ENCODE data around the gene PA2G4.
"Not testable (repeated sequence)": the region's sequence is repeated elsewhere in the genome, so short reads cannot be mapped to it uniquely, and the experiment has no call there.

The PA2G4 gene

DNA sequence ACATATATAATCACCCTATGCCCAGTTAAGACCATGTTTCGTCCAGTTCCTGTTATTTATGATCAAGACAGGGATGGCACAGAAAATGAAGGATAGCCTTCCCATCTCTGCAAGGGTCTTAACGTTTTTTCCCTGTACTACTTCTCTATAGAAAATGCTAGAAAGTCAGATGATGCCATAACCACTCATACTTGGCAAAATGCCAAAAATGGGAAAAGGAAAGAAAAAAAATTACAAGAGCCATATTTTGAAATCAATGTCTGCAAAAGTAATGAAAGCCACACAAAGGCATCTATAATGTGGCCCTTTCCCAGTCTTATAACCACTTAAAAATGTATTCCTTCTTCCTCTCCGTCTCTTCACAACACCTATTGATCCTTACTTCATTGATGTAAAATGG, 46.2 kb downstream of the PA2G4 start:
- H3K9ac ChIP-seq (ENCODE audit: low read length in 5 of 5): no peak overlapping the region
- H3K4me1 ChIP-seq (ENCODE audit: control insufficient read depth in 5 of 5, insufficient read depth in 5 of 5, low read length in 5 of 5): peaks cover 6 to 46% (median 41%) of the 10 kb centered on the region in 5 donors
- H3K9me3 ChIP-seq (ENCODE audit: control insufficient read depth in 5 of 5, low read length in 5 of 5): no peaks in the 10 kb centered on the region
- peak overlapping the region; percentile 92 for H3K27ac ChIP-seq (ENCODE audit: low read depth, low read length)
- H3K36me3 ChIP-seq (ENCODE audit: control insufficient read depth in 5 of 5, insufficient read depth in 5 of 5, low read length in 5 of 5): no peaks in the 10 kb centered on the region
- no peaks in the 10 kb centered on the region for H3K27me3 ChIP-seq (ENCODE audit: control insufficient read depth in 5 of 5, insufficient read depth in 4 of 5, low read length in 5 of 5)
- no peak overlapping the region for H3K4me3 ChIP-seq (ENCODE audit: low read depth in 1 of 5, low read length in 5 of 5)

GRCh38 chr12:56151672-56152131, 47.3 kb downstream of the PA2G4 start:
- no peaks in the 10 kb centered on the region for H3K27me3 ChIP-seq (ENCODE audit: control insufficient read depth in 5 of 5, insufficient read depth in 4 of 5, low read length in 5 of 5)
- no peaks in the 10 kb centered on the region for H3K36me3 ChIP-seq (ENCODE audit: control insufficient read depth in 5 of 5, insufficient read depth in 5 of 5, low read length in 5 of 5)
- H3K9ac ChIP-seq (ENCODE audit: low read length in 5 of 5): peak overlapping the region; percentile 73 to 79 (median 78)
- peak overlapping the region; percentile 53 to 82 (median 74) for H3K4me3 ChIP-seq (ENCODE audit: low read depth in 1 of 5, low read length in 5 of 5)
- peaks cover 6 to 39% (median 33%) of the 10 kb centered on the region in 5 donors for H3K4me1 ChIP-seq (ENCODE audit: control insufficient read depth in 5 of 5, insufficient read depth in 5 of 5, low read length in 5 of 5)
- peak overlapping the region; percentile 92 for H3K27ac ChIP-seq (ENCODE audit: low read depth, low read length)
- no peaks in the 10 kb centered on the region for H3K9me3 ChIP-seq (ENCODE audit: control insufficient read depth in 5 of 5, low read length in 5 of 5)

DNA sequence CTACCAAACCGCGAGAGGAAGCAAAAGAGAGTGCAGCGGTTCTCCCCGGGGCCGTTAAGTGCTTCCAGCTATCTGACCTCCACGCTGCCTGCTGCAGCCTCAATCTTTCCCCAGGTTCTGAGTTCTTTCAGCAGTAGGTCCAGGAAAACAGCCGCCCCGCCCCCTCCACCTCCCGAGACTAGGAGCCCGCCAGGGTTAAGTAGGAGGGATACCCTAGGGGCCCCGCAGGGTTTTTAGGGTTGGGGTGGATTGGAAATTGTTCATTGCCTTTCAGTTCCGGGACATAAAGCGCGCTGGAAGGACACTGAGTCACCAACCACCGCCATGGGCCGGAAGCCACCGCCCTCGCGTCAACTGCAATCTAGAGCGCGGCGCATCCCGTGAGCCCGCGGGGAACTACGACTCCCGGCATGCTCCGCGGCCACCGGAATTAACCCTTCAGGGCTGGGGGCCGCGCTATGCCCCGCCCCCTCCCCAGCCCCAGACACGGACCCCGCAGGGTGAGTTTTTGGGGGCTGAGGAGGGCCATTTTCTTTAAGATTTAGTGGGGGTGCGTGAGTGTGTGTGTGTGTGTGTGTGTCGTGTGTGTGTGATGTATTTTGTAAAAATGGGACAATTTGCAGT, 47.9 kb downstream of the PA2G4 start, which contains the start of gene MYL6B:
TSS of gene MYL6B (plus strand) at position 456 of the 624 bp plus-strand sequence. CDS start 1,332 bp downstream, outside the sequence.
- H3K27me3 ChIP-seq (ENCODE audit: control insufficient read depth in 5 of 5, insufficient read depth in 4 of 5, low read length in 5 of 5): no peaks in the 10 kb centered on the region
- H3K9ac ChIP-seq (ENCODE audit: low read length in 5 of 5): peak within 1 kb of the TSS; percentile 73 to 79 (median 78)
- H3K36me3 ChIP-seq (ENCODE audit: control insufficient read depth in 5 of 5, insufficient read depth in 5 of 5, low read length in 5 of 5): no peaks in the 10 kb centered on the region
- peak within 1 kb of the TSS; percentile 92 for H3K27ac ChIP-seq (ENCODE audit: low read depth, low read length)
- peak within 1 kb of the TSS; percentile 53 to 83 (median 74) for H3K4me3 ChIP-seq (ENCODE audit: low read depth in 1 of 5, low read length in 5 of 5)
- no peaks in the 10 kb centered on the region for H3K9me3 ChIP-seq (ENCODE audit: control insufficient read depth in 5 of 5, low read length in 5 of 5)
- H3K4me1 ChIP-seq (ENCODE audit: control insufficient read depth in 5 of 5, insufficient read depth in 5 of 5, low read length in 5 of 5): peaks cover 3 to 38% (median 33%) of the 10 kb centered on the region in 5 donors

GRCh38 chr12:56152756-56153677, 48.7 kb downstream of the PA2G4 start:
- peak overlapping the region; percentile 92 for H3K27ac ChIP-seq (ENCODE audit: low read depth, low read length)
- peaks cover 3 to 38% (median 33%) of the 10 kb centered on the region in 5 donors for H3K4me1 ChIP-seq (ENCODE audit: control insufficient read depth in 5 of 5, insufficient read depth in 5 of 5, low read length in 5 of 5)
- peak overlapping the region; percentile 53 to 83 (median 74) for H3K4me3 ChIP-seq (ENCODE audit: low read depth in 1 of 5, low read length in 5 of 5)
- H3K9ac ChIP-seq (ENCODE audit: low read length in 5 of 5): peak overlapping the region; percentile 33 to 78 (median 71)
- H3K9me3 ChIP-seq (ENCODE audit: control insufficient read depth in 5 of 5, low read length in 5 of 5): no peaks in the 10 kb centered on the region
- no peaks in the 10 kb centered on the region for H3K27me3 ChIP-seq (ENCODE audit: control insufficient read depth in 5 of 5, insufficient read depth in 4 of 5, low read length in 5 of 5)
- no peaks in the 10 kb centered on the region for H3K36me3 ChIP-seq (ENCODE audit: control insufficient read depth in 5 of 5, insufficient read depth in 5 of 5, low read length in 5 of 5)

- Histone ChIP-seq H3K27ac (ENCODE audit: low read depth, low read length) (no peak overlapping the region), H3K4me1 (ENCODE audit: control insufficient read depth in 5 of 5, insufficient read depth in 5 of 5, low read length in 5 of 5) (peaks cover 3 to 38% (median 34%) of the 10 kb centered on the region in 5 donors), H3K9me3 (ENCODE audit: control insufficient read depth in 5 of 5, low read length in 5 of 5) (no peaks in the 10 kb centered on the region), H3K36me3 (ENCODE audit: control insufficient read depth in 5 of 5, insufficient read depth in 5 of 5, low read length in 5 of 5) (no peaks in the 10 kb centered on the region), H3K27me3 (ENCODE audit: control insufficient read depth in 5 of 5, insufficient read depth in 4 of 5, low read length in 5 of 5) (no peaks in the 10 kb centered on the region), H3K9ac (ENCODE audit: low read length in 5 of 5) (peak overlapping the region in 1 of 5 donors; percentile 33), H3K4me3 (ENCODE audit: low read depth in 1 of 5, low read length in 5 of 5) (no peak overlapping the region)
Measured at GRCh38 chr12:56153678-56154065, 49.3 kb downstream of the PA2G4 start.

GRCh38 chr12:56154246-56154771, 50.0 kb downstream of the PA2G4 start:
- no peaks in the 10 kb centered on the region for H3K9me3 ChIP-seq (ENCODE audit: control insufficient read depth in 5 of 5, low read length in 5 of 5)
- peaks cover 3 to 44% (median 38%) of the 10 kb centered on the region in 5 donors for H3K4me1 ChIP-seq (ENCODE audit: control insufficient read depth in 5 of 5, insufficient read depth in 5 of 5, low read length in 5 of 5)
- no peak overlapping the region for H3K4me3 ChIP-seq (ENCODE audit: low read depth in 1 of 5, low read length in 5 of 5)
- H3K27ac ChIP-seq (ENCODE audit: low read depth, low read length): no peak overlapping the region
- no peak overlapping the region for H3K9ac ChIP-seq (ENCODE audit: low read length in 5 of 5)
- no peaks in the 10 kb centered on the region for H3K36me3 ChIP-seq (ENCODE audit: control insufficient read depth in 5 of 5, insufficient read depth in 5 of 5, low read length in 5 of 5)
- no peaks in the 10 kb centered on the region for H3K27me3 ChIP-seq (ENCODE audit: control insufficient read depth in 5 of 5, insufficient read depth in 4 of 5, low read length in 5 of 5)

DNA sequence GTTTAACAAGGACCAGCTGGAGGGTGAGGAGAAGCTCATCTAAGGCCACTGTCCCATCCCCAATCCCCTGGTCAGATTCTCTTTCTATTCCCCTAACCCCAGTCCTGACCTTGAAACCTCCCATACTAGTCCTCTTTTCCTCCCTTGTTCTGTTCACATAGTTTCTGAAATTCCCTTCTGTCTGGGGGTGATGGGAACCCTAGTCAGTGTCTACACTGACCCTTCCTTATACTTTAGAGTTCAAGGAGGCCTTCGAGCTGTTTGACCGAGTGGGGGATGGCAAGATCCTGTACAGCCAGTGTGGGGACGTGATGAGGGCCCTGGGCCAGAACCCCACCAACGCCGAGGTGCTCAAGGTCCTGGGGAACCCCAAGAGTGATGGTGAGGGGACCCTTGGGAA, 50.5 kb downstream of the PA2G4 start:
- no peaks in the 10 kb centered on the region for H3K27me3 ChIP-seq (ENCODE audit: control insufficient read depth in 5 of 5, insufficient read depth in 4 of 5, low read length in 5 of 5)
- peaks cover 0 to 4% (median 4%) of the 10 kb centered on the region in 5 donors for H3K36me3 ChIP-seq (ENCODE audit: control insufficient read depth in 5 of 5, insufficient read depth in 5 of 5, low read length in 5 of 5)
- H3K9ac ChIP-seq (ENCODE audit: low read length in 5 of 5): no peak overlapping the region
- H3K9me3 ChIP-seq (ENCODE audit: control insufficient read depth in 5 of 5, low read length in 5 of 5): no peaks in the 10 kb centered on the region
- H3K27ac ChIP-seq (ENCODE audit: low read depth, low read length): no peak overlapping the region
- H3K4me1 ChIP-seq (ENCODE audit: control insufficient read depth in 5 of 5, insufficient read depth in 5 of 5, low read length in 5 of 5): peaks cover 6 to 49% (median 44%) of the 10 kb centered on the region in 5 donors
- H3K4me3 ChIP-seq (ENCODE audit: low read depth in 1 of 5, low read length in 5 of 5): no peak overlapping the region

DNA sequence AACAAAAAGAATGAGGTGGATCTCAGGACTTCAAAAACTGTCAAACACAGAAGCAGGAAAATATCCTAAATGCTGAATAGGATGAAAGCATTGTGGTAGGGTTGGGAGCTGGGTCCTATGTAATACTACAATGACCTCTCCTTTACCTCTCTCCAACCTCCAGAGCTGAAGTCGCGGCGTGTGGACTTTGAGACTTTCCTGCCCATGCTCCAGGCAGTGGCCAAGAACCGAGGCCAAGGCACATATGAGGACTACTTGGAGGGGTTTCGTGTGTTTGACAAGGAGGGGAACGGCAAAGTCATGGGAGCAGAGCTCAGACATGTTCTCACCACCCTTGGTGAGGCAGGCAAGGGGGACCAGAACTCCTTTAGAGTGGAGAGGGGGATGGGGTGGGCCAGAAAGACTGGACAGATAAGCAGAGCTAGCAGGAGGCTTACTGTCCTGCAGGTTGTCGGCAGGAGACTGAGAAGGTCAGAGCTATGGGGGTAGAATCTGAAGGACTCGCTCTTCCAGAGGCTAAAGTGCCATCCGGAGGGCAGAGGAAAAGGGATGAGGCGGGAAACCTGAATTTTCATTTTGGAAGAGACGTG, 51.0 kb downstream of the PA2G4 start:
- H3K9me3 ChIP-seq (ENCODE audit: control insufficient read depth in 5 of 5, low read length in 5 of 5): no peaks in the 10 kb centered on the region
- no peak overlapping the region for H3K4me3 ChIP-seq (ENCODE audit: low read depth in 1 of 5, low read length in 5 of 5)
- H3K27me3 ChIP-seq (ENCODE audit: control insufficient read depth in 5 of 5, insufficient read depth in 4 of 5, low read length in 5 of 5): no peaks in the 10 kb centered on the region
- no peak overlapping the region for H3K27ac ChIP-seq (ENCODE audit: low read depth, low read length)
- peaks cover 11 to 54% (median 48%) of the 10 kb centered on the region in 5 donors for H3K4me1 ChIP-seq (ENCODE audit: control insufficient read depth in 5 of 5, insufficient read depth in 5 of 5, low read length in 5 of 5)
- H3K9ac ChIP-seq (ENCODE audit: low read length in 5 of 5): no peak overlapping the region
- peaks cover 0 to 10% (median 9%) of the 10 kb centered on the region in 5 donors for H3K36me3 ChIP-seq (ENCODE audit: control insufficient read depth in 5 of 5, insufficient read depth in 5 of 5, low read length in 5 of 5)

- not testable (repeated sequence) for H3K27me3 ChIP-seq (ENCODE audit: control insufficient read depth in 5 of 5, insufficient read depth in 4 of 5, low read length in 5 of 5); H3K9me3 ChIP-seq (ENCODE audit: control insufficient read depth in 5 of 5, low read length in 5 of 5)
- Histone ChIP-seq H3K4me3 (ENCODE audit: low read depth in 1 of 5, low read length in 5 of 5) (peak overlapping the region in 4 of 5 donors; percentile 62 to 98 (median 82)), H3K27ac (ENCODE audit: low read depth, low read length) (peak overlapping the region; percentile 92), H3K36me3 (ENCODE audit: control insufficient read depth in 5 of 5, insufficient read depth in 5 of 5, low read length in 5 of 5) (peaks cover 0 to 22% (median 22%) of the 10 kb centered on the region in 5 donors), H3K9ac (ENCODE audit: low read length in 5 of 5) (peak overlapping the region in 3 of 5 donors; percentile 57 to 75 (median 65)), H3K4me1 (ENCODE audit: control insufficient read depth in 5 of 5, insufficient read depth in 5 of 5, low read length in 5 of 5) (peaks cover 18 to 57% (median 50%) of the 10 kb centered on the region in 5 donors)
Measured at GRCh38 chr12:56156464-56157200, 52.3 kb downstream of the PA2G4 start.
